ENCODE data around the gene NPIPA1. TPM values are rescaled to one million over a fixed set of nuclear protein-coding genes. Genes with fewer than 3 reads are reported as not detected.
"Not testable (repeated sequence)": the region's sequence is repeated elsewhere in the genome, so short reads cannot be mapped to it uniquely, and the experiment has no call there.

Gene NPIPA1
- total RNA-seq, result 120 and 122 TPM in 2 replicates

DNA sequence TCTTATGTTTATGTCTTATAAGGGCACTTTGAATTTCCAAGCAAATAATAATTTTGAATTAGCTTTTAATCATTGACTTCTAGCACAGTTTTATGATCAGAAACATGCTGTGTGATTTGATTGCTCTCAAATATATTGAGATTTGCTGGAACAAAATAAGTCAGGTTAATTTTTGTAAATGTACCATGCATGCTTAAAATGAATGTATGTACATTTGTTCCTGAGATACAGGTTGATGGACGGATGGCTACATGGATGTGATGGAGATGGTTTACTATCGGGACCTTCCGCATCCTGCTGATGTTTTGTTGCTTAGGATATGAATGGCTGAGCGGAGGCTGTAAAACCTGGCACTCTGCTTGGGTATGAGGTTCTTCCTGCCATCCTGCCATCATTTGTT, at the start of gene NPIPA1:
NPIPA1 (plus strand) TSS at position 301 of the 400 bp plus-strand sequence; CDS start at position 301, 0 bp downstream.
- H3K4me3 Mint-ChIP-seq; DNase-seq; H3K27ac Mint-ChIP-seq; H3K9me3 Mint-ChIP-seq; intact Hi-C loops (cut with micrococcal nuclease); H3K4me1 Mint-ChIP-seq; H3K36me3 Mint-ChIP-seq (ENCODE audit: low read depth); H3K27me3 Mint-ChIP-seq: not testable (repeated sequence)

DNA sequence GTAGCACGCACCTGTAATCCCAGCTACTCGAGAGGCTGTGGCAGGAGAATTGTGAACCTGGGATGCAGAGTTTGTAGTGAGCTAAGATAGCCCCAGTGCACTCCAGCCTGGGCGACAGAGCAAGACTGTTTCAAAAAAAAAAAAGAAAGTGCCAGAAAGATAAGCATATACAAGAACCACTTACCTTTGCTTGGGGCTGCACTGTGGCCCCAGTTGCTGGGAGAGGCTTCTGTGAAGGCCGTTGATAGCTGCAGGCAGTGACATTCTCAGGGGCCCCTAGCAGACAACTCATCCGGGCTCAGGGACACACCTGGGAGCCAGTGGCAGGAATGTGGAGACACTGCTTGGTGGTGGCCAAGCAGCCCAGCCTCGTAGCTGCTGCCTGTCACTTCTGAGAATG, 45.1 kb upstream of the NPIPA1 start:
- intact Hi-C loops (cut with micrococcal nuclease); H3K36me3 Mint-ChIP-seq (ENCODE audit: low read depth); H3K27ac Mint-ChIP-seq; H3K4me1 Mint-ChIP-seq; H3K9me3 Mint-ChIP-seq; H3K4me3 Mint-ChIP-seq; H3K27me3 Mint-ChIP-seq: not testable (repeated sequence)
- DNase-seq, result peak; percentile 12

DNA sequence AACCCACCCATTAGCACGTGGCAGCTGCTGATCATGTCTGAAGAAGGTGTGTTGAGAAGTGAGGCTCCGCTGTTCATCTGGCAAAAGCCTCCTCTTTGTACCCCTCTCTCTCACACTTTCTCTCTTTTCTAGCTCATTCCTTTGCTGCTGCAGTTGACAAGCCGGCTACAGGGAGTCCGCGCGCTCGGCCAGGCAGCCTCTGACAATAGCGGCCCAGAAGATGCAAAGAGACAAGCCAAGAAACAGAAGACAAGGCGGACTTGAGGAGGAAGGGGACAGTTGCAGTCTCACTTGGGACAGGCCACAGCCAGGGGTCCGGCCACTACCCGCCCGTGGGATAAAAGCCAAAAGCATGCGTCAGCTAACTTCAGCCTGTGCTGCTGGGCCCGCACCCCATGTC, 41.9 kb upstream of the NPIPA1 start:
- H3K4me3 Mint-ChIP-seq; H3K36me3 Mint-ChIP-seq (ENCODE audit: low read depth); H3K4me1 Mint-ChIP-seq; H3K27ac Mint-ChIP-seq; H3K27me3 Mint-ChIP-seq; intact Hi-C loops (cut with micrococcal nuclease); H3K9me3 Mint-ChIP-seq: not testable (repeated sequence)
- peak; percentile 48 for DNase-seq

DNA sequence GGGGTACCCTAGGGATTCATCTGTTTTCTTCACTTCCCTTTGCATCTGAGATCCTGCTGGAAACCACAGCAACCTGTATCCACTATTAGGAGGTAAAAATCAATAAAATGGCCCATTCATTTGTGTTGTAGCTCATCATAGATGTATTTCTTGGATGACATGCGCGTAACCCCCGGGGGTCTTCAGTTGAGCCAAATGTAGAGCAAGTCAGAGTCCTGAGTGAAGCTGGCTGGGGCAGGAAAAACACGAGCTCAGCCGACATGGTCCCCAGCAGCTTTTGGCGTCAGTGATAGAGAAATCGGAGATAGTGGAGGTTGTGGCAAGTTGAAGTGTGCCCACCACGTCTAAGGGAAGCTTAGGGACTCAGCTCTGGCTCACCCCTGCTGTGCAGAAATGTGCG, 41.2 kb upstream of the NPIPA1 start:
- H3K4me3 Mint-ChIP-seq; H3K27me3 Mint-ChIP-seq; intact Hi-C loops (cut with micrococcal nuclease); H3K27ac Mint-ChIP-seq; H3K9me3 Mint-ChIP-seq; H3K36me3 Mint-ChIP-seq (ENCODE audit: low read depth); H3K4me1 Mint-ChIP-seq: not testable (repeated sequence)
- peak; percentile 54 for DNase-seq

DNA sequence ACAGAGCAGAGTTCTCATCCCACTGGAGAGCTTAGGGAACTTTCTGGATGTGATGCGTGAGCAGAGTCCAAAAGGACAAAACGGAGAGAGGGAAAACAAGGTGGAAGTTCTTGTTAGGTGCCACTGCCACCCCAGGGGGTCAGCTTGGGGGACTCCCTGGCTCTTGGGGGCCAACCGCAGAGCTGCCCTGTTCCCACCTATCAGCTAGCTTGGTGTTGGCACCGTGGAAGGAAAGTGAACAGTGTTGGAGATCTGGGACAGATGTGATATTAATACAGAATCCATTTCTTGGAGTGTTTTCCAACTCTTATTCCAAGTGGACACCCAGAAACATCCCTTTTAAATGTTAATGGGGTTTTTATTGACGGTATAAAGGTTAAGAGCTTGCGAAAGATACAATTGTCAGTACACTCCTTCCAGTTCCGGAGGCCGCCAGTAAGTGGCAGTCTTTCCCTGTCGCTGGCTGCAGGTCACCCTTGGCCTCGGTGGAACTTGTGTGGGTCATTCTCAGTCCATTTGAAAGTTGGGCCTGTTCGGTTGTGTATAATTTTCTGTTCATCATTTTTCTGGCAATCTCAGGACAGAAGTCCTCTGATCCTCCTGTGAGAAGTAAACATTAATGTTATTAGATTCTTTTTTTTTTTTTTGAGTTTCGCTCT, 40.1 kb upstream of the NPIPA1 start:
- H3K36me3 Mint-ChIP-seq (ENCODE audit: low read depth); intact Hi-C loops (cut with micrococcal nuclease); H3K27me3 Mint-ChIP-seq; H3K9me3 Mint-ChIP-seq; H3K27ac Mint-ChIP-seq; H3K4me1 Mint-ChIP-seq; H3K4me3 Mint-ChIP-seq: not testable (repeated sequence)
- DNase-seq, result peak; percentile 22

DNA sequence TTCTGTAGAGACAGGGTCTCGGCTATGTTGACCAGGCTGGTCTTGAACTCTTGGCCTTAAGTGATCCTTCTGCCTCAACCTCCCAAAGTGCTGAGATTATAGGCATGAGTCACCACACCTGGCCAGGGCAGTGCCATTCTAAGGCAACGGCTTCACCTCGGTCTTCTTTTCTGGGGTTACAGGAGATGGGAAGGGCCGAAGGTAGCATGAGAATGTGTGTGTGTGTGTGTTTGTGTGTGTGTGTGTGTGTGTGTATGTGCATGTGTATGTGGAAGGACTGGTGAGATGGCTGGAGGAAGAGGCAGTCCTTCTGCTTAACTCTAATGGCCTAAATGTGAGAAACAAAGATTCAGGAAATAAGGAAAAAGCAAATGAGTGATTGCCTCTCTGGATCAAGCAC, 39.1 kb upstream of the NPIPA1 start:
- H3K36me3 Mint-ChIP-seq (ENCODE audit: low read depth); H3K4me1 Mint-ChIP-seq; H3K9me3 Mint-ChIP-seq; H3K27me3 Mint-ChIP-seq; H3K4me3 Mint-ChIP-seq; intact Hi-C loops (cut with micrococcal nuclease); H3K27ac Mint-ChIP-seq: not testable (repeated sequence)
- DNase-seq, result peak; percentile 39

DNA sequence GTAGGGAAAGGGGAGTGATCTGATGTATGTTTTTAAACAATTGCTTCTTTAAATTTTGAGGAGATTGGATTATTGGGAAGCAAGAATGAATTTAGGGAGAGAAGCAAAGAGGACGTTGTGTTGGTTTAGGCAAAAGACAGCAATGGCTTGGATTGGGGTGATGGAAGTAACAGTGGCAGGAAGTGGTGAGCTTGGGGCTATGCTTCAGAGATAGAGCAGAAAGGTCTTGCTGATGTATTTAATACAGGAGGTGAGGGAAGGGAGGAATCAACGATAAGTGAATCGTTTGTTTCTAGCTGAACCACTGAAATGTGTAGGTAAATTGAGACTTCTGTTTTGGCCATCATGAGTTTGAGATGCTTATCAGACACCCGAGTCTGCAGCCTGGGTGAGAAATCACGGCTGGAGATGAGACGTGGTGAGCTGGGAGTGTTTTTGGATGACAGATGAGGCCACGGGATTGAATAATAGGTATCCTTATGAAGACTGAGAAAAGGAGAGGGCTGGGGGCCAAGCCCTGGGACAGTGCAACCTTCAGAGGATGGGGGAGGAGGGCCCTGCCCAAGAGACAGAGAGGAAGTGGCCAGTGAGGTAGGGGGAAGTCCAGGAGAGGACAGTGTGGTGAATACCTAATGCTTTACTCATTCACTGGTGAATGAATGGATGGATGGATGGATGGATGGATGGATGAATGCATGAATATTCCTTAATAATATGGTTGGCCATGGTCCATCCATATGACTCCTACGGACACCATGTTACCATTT, 33.9 kb upstream of the NPIPA1 start:
- intact Hi-C loops (cut with micrococcal nuclease); H3K36me3 Mint-ChIP-seq (ENCODE audit: low read depth); H3K27me3 Mint-ChIP-seq; H3K27ac Mint-ChIP-seq; H3K9me3 Mint-ChIP-seq; H3K4me1 Mint-ChIP-seq: not testable (repeated sequence)
- H3K4me3 Mint-ChIP-seq, result peak overlapping the region; percentile 51
- peak; percentile 66 for DNase-seq

DNA sequence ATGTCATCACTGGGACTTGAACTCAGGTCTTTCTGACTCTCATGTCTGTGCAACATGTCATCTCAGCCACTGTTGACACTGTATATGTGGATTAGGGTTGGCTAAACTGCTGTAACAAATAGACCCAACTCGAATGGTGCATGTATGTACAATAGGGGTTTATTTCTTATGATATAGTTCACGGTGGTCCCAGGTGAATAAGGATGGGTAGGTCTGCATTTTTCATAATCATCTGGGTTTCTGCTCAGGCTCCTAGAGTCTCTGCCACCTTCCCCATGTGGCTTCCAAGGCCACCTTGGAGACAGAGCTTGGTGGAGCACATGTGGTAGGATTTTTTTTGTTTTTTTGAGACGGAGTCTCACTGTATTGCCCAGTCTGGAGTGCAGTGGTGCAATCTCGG, 27.5 kb upstream of the NPIPA1 start:
- H3K27me3 Mint-ChIP-seq; H3K4me3 Mint-ChIP-seq; H3K4me1 Mint-ChIP-seq; H3K9me3 Mint-ChIP-seq; DNase-seq; intact Hi-C loops (cut with micrococcal nuclease); H3K36me3 Mint-ChIP-seq (ENCODE audit: low read depth); H3K27ac Mint-ChIP-seq: not testable (repeated sequence)

DNA sequence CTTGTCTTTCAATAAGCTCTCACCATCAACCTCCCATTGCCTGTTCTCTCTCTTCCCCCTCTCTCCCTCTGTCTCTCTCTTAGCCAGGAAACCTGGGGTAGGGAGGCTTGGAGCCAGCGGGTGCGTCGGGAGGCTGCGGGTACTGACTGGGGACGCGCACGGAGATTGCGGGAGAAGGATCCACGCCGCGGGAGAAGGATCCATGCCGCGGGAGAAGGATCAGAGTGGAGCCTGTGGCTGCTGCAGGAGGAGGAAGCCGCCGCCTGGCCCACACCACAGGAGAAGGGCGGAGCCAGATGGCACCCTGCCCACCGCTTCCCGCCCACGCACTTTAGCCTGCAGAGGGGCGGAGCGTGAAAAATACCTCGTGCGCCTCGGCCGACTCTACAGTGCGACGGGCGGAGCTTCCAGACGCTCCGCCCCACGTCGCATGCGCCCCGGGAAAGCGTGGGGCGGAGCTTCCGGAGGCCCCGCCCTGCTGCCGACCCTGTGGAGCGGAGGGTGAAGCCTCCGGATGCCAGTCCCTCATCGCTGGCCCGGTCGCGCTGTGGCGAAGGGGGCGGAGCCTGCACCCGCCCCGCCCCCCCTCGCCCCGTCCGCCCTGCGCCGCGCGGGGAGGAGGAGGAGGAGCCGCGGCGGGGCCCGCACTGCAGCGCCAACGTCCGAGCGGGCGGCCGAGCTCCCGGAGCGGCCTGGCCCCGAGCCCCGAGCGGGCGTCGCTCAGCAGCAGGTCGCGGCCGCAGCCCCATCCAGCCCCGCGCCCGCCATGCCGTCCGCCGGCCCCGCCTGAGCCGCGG, 26.2 kb upstream of the NPIPA1 start:
- H3K36me3 Mint-ChIP-seq (ENCODE audit: low read depth); H3K4me1 Mint-ChIP-seq; intact Hi-C loops (cut with micrococcal nuclease); DNase-seq; H3K27me3 Mint-ChIP-seq; H3K9me3 Mint-ChIP-seq; H3K27ac Mint-ChIP-seq; H3K4me3 Mint-ChIP-seq: not testable (repeated sequence)

DNA sequence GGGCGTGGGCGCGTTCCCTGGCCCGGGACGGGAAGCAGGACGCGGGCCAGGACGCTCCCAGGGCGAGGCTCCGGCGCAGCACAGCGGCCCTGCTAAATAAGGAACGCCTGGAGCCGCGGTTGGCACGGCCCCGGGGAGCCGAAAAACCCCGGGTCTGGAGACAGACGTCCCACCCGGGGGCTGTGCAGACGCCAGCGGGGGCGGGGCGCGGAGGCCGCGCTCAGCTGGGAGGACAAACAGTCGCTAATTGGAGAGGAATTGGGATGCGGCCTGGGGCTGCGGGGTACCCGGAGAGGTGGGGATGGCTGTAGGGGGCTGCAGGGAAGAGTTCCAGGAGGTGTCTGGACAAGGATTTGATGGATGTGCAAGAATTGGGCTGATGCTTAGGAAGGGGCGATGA, 25.3 kb upstream of the NPIPA1 start:
- peak overlapping the region; percentile 79 for H3K4me3 Mint-ChIP-seq
- H3K27ac Mint-ChIP-seq; H3K9me3 Mint-ChIP-seq; H3K4me1 Mint-ChIP-seq; H3K36me3 Mint-ChIP-seq (ENCODE audit: low read depth); intact Hi-C loops (cut with micrococcal nuclease); H3K27me3 Mint-ChIP-seq: not testable (repeated sequence)
- DNase-seq, result peak; percentile 88

DNA sequence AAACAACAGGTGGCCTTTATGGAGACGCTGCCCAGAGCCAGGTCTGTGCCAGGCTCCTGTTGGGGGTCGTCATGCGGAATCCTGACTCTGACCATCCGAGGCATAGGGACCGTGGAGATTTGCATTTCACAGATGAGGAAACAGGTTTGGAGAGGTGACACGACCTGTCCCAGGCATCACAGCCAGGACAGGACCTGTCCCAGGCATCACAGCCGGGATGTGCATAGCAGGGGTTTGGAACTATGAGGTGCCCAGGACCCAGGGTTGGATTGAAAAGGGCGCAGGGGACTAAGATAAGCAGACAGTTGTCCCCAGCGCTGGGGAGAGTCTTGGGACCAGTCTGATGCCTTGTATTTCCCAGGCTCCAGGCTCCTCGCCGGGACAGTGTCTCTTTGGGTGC, 24.7 kb upstream of the NPIPA1 start:
- H3K27me3 Mint-ChIP-seq; H3K27ac Mint-ChIP-seq; DNase-seq; H3K9me3 Mint-ChIP-seq; H3K4me3 Mint-ChIP-seq; H3K36me3 Mint-ChIP-seq (ENCODE audit: low read depth); H3K4me1 Mint-ChIP-seq; intact Hi-C loops (cut with micrococcal nuclease): not testable (repeated sequence)

DNA sequence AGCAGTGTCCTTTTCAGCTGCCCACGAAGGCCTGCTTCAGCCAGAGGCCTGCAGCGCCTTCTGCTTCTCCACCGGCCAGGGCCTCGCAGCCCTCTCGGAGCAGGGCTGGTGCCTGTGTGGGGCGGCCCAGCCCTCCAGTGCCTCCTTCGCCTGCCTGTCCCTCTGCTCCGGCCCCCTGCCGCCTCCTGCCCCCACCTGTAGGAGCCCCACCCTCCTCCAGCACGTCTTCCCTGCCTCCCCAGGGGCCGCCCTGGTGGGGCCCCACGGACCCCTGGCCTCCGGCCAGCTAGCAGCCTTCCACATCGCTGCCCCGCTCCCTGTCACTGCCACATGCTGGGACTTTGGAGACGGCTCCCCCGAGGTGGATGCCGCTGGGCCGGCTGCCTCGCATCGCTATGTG, 18.7 kb upstream of the NPIPA1 start:
- intact Hi-C loops (cut with micrococcal nuclease); DNase-seq; H3K36me3 Mint-ChIP-seq (ENCODE audit: low read depth); H3K27ac Mint-ChIP-seq; H3K4me1 Mint-ChIP-seq; H3K27me3 Mint-ChIP-seq; H3K9me3 Mint-ChIP-seq; H3K4me3 Mint-ChIP-seq: not testable (repeated sequence)

DNA sequence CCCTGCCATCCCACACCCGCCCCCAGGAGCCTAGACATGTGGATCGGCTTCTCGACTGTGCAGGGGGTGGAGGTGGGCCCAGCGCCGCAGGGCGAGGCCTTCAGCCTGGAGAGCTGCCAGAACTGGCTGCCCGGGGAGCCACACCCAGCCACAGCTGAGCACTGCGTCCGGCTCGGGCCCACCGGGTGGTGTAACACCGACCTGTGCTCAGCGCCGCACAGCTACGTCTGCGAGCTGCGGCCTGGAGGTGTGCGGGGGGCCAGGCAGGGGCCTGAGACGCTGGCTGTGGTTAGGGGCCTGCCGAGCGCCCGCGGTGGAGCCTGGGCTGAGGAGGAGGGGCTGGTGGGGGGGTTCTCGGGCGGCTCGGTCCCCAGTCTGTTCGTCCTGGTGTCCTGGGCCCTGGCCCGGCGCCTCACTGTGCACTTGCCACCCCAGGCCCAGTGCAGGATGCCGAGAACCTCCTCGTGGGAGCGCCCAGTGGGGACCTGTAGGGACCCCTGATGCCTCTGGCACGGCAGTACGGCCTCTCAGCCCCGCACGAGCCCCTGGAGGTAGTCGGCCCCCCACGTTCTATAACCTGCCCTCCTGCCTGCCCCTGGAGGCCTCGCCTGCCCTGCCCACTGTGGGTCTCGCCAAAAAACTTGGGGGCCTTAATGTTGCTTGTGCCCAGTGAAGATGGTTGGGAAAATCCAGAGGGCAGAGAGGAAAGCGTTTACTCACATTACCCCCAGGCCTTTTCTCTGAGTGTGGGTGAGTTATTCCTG, 17.2 kb upstream of the NPIPA1 start:
- peak; percentile 49 for DNase-seq
- H3K27me3 Mint-ChIP-seq; H3K4me1 Mint-ChIP-seq; H3K36me3 Mint-ChIP-seq (ENCODE audit: low read depth); H3K9me3 Mint-ChIP-seq; H3K4me3 Mint-ChIP-seq; intact Hi-C loops (cut with micrococcal nuclease); H3K27ac Mint-ChIP-seq: not testable (repeated sequence)

DNA sequence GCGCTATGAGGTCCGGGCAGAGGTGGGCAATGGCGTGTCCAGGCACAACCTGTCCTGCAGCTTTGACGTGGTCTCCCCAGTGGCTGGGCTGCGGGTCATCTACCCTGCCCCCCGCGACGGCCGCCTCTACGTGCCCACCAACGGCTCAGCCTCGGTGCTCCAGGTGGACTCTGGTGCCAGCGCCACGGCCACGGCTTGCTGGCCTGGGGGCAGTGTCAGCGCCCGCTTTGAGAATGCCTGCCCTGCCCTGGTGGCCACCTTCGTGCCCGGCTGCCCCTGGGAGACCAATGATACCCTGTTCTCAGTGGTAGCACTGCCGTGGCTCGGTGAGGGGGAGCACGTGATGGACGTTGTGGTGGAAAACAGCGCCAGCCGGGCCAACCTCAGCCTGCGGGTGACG, 15.0 kb upstream of the NPIPA1 start:
- intact Hi-C loops (cut with micrococcal nuclease); H3K4me3 Mint-ChIP-seq; H3K27ac Mint-ChIP-seq; H3K36me3 Mint-ChIP-seq (ENCODE audit: low read depth); H3K9me3 Mint-ChIP-seq; H3K4me1 Mint-ChIP-seq; H3K27me3 Mint-ChIP-seq: not testable (repeated sequence)
- peak; percentile 35 for DNase-seq

Data from activated CD4-positive, alpha-beta T cell treated with anti-CD3 and anti-CD28 coated beads, Interleukin-2, amount 10 ng/mL, durations not matched to agents 24 days and 14 days (primary cell).